ENCODE data around the gene SERTM2. TPM values are rescaled to one million over a fixed set of nuclear protein-coding genes. Genes with fewer than 3 reads are reported as not detected.
"Not testable (repeated sequence)": the region's sequence is repeated elsewhere in the genome, so short reads cannot be mapped to it uniquely, and the experiment has no call there.

Gene SERTM2
- total RNA-seq, 6 donors from 2014 or later = 0.09 to 0.27 TPM; not detected in 4

- no peaks in the 10 kb centered on the region for H3K4me1 ChIP-seq
- no peaks in the 10 kb centered on the region for H3K36me3 ChIP-seq
- DNase-seq (no peak), ATAC-seq (ENCODE audit: low FRiP score in 2 of 2) (no peak)
- no peak overlapping the region for H3K27ac ChIP-seq
- no peak overlapping the region for H3K4me3 ChIP-seq
- TF ChIP-seq POLR2AphosphoS5 (IDR thresholded peaks at IDR 0.05) (no peak), EP300 (IDR thresholded peaks at IDR 0.05) (no peak), POLR2A (IDR thresholded peaks at IDR 0.05) (no peak), CTCF (IDR thresholded peaks at IDR 0.05) (no peak)
- WGBS, 2 donors = 65 to 71% methylated on average over 3 of the region's 3 CpGs
- H3K27me3 ChIP-seq = no peaks in the 10 kb centered on the region
- no peaks in the 10 kb centered on the region for H3K9me3 ChIP-seq
These were observed 31.8 kb downstream of the SERTM2 start for GRCh38 chrX:111543212-111543741.

- H3K4me3 ChIP-seq; H3K27me3 ChIP-seq; H3K36me3 ChIP-seq; DNase-seq; H3K9me3 ChIP-seq; H3K27ac ChIP-seq; ATAC-seq (ENCODE audit: low FRiP score in 2 of 2); H3K4me1 ChIP-seq: not testable (repeated sequence)
- WGBS, 2 donors = 52 to 67% methylated on average over 4 to 6 of the region's 6 CpGs
These were observed 37.8 kb downstream of the SERTM2 start for GRCh38 chrX:111549235-111549634.

DNA sequence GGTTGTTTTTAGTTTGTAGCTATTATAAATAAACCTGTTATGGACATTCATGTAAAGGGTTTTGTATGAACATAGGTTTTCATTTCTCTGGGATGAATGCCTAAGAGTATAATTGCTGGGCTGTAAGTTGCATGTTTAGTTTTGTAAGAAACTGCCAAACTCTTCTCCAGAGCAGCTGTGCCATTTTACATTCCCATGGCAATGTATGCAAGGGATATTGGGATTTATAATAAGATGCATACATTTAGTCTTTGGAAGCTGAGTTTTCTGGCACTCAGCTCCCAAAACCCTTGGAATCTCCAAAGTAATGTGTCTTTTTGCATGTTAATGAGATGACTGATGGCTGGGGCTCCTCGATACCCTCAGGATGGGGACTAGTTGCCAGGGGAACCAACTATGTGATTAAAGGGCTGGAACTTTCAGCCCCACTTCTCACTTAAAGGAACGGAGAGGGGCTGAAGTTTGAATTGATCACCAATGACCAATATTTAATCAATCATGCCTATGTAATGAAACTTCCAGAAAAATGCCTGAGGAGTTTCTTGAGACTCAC is 44.0 kb downstream of the SERTM2 start:
- ATAC-seq (ENCODE audit: low FRiP score in 2 of 2) = no peak

GRCh38 chrX:111560801-111561200 is 49.4 kb downstream of the SERTM2 start:
- Histone ChIP-seq H3K27ac (no peak overlapping the region), H3K9me3 (no peaks in the 10 kb centered on the region), H3K36me3 (no peaks in the 10 kb centered on the region), H3K27me3 (no peaks in the 10 kb centered on the region), H3K4me3 (no peak overlapping the region), H3K4me1 (no peaks in the 10 kb centered on the region)
- no peak for ATAC-seq (ENCODE audit: low FRiP score in 2 of 2)
- DNase-seq = no peak
- WGBS, 2 donors = 74 to 76% methylated on average over 3 of the region's 3 CpGs
- TF ChIP-seq POLR2A (IDR thresholded peaks at IDR 0.05) = no peak
- no peak for TF ChIP-seq POLR2AphosphoS5 (IDR thresholded peaks at IDR 0.05)
- no peak for TF ChIP-seq EP300 (IDR thresholded peaks at IDR 0.05)
- TF ChIP-seq CTCF (IDR thresholded peaks at IDR 0.05) = no peak

More for the DNA sequence above, 44.0 kb downstream of the SERTM2 start:
- Histone ChIP-seq H3K4me1 (no peaks in the 10 kb centered on the region), H3K36me3 (no peaks in the 10 kb centered on the region), H3K27me3 (no peaks in the 10 kb centered on the region), H3K27ac (no peak overlapping the region), H3K9me3 (no peaks in the 10 kb centered on the region), H3K4me3 (no peak overlapping the region)
- whole genome bisulfite sequencing, 2 donors = 49% methylated on average over 2 of the region's 2 CpGs; no CpG with 5 or more reads in 1 of the 2 donors
- DNase-seq = no peak
- TF ChIP-seq CTCF (IDR thresholded peaks at IDR 0.05) = no peak
- no peak for TF ChIP-seq POLR2AphosphoS5 (IDR thresholded peaks at IDR 0.05)
- TF ChIP-seq POLR2A (IDR thresholded peaks at IDR 0.05) = no peak
- TF ChIP-seq EP300 (IDR thresholded peaks at IDR 0.05) = no peak

DNA sequence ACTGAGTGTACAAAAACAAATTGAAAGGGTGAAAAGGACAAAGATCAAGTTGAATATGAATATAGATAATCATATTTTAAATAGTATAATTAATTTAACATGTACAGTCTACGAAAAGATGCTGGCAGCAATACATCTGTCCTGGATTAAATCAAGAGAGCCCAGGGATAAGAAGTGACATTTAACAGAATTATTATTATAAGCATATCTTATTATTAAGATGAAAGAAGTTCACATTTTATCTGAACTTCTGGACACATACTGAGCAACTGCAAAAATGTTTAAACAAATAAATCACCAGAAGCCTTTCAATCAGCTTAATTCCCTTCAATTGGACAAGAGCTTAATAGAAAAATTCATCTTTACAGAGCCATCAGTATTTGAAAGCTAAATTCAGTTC is 50.4 kb downstream of the SERTM2 start:
- H3K27ac ChIP-seq = no peak overlapping the region
- no peaks in the 10 kb centered on the region for H3K4me1 ChIP-seq
- H3K4me3 ChIP-seq = no peak overlapping the region
- DNase-seq = no peak
- H3K27me3 ChIP-seq = no peaks in the 10 kb centered on the region
- TF ChIP-seq EP300 (IDR thresholded peaks at IDR 0.05) (no peak), POLR2AphosphoS5 (IDR thresholded peaks at IDR 0.05) (no peak), POLR2A (IDR thresholded peaks at IDR 0.05) (no peak), CTCF (IDR thresholded peaks at IDR 0.05) (no peak)
- no peak for ATAC-seq (ENCODE audit: low FRiP score in 2 of 2)
- no peaks in the 10 kb centered on the region for H3K36me3 ChIP-seq
- H3K9me3 ChIP-seq = no peaks in the 10 kb centered on the region
- 59 to 62% methylated on average over 1 of the region's 1 CpG for WGBS, 2 donors
